ENCODE measurements around the gene ZNF521.

Gene ZNF521

GRCh38 chr18:25166113-25166512 is 185.9 kb downstream of the ZNF521 start:
- no peak for DNase-seq

- DNase-seq: peak in 1 of 14 donors; percentile 77
Observed at GRCh38 chr18:25164848-25165811, 186.8 kb downstream of the ZNF521 start.

- DNase-seq: peak in 1 of 14 donors; percentile 74
Observed at GRCh38 chr18:25164211-25164847, 187.6 kb downstream of the ZNF521 start.

GRCh38 chr18:25153426-25153825 is 198.5 kb downstream of the ZNF521 start:
- DNase-seq: no peak

- DNase-seq: no peak
Observed at GRCh38 chr18:25147877-25148488, 204.0 kb downstream of the ZNF521 start.

- DNase-seq: no peak
Observed at GRCh38 chr18:25146512-25146910, 205.5 kb downstream of the ZNF521 start.

- no peak for DNase-seq
Observed at GRCh38 chr18:25145731-25146511, 206.0 kb downstream of the ZNF521 start.

GRCh38 chr18:25144820-25145219 is 207.1 kb downstream of the ZNF521 start:
- no peak for DNase-seq

GRCh38 chr18:25141886-25142285 is 210.1 kb downstream of the ZNF521 start:
- DNase-seq: peak in 1 of 14 donors; percentile 93

GRCh38 chr18:25141399-25141798 is 210.6 kb downstream of the ZNF521 start:
- DNase-seq: no peak

- no peak for DNase-seq
Observed at GRCh38 chr18:25140962-25141308, 211.0 kb downstream of the ZNF521 start.

GRCh38 chr18:25140124-25140961 is 211.6 kb downstream of the ZNF521 start:
- no peak for DNase-seq

- DNase-seq: no peak
Observed at GRCh38 chr18:25137197-25137472, 214.8 kb downstream of the ZNF521 start.

GRCh38 chr18:25136416-25137196 is 215.4 kb downstream of the ZNF521 start:
- DNase-seq: no peak

GRCh38 chr18:25134861-25135260 is 217.1 kb downstream of the ZNF521 start:
- no peak for DNase-seq

GRCh38 chr18:25133879-25134278 is 218.1 kb downstream of the ZNF521 start:
- no peak for DNase-seq

GRCh38 chr18:25132786-25133496 is 219.0 kb downstream of the ZNF521 start:
- DNase-seq: no peak

- no peak for DNase-seq
Observed at GRCh38 chr18:25126751-25127150, 225.2 kb downstream of the ZNF521 start.

- no peak for DNase-seq
Observed at GRCh38 chr18:25125680-25126079, 226.3 kb downstream of the ZNF521 start.

Data from C1 segment of cervical spinal cord (tissue), 14 donors.